ENCODE results near the gene TMEM154. TPM values are rescaled to one million over a fixed set of nuclear protein-coding genes. Genes with fewer than 3 reads are reported as not detected.

Gene TMEM154
- total RNA-seq, 4 donors from 2014 or later = 1.3 to 4.5 (median 2.9) TPM

DNA sequence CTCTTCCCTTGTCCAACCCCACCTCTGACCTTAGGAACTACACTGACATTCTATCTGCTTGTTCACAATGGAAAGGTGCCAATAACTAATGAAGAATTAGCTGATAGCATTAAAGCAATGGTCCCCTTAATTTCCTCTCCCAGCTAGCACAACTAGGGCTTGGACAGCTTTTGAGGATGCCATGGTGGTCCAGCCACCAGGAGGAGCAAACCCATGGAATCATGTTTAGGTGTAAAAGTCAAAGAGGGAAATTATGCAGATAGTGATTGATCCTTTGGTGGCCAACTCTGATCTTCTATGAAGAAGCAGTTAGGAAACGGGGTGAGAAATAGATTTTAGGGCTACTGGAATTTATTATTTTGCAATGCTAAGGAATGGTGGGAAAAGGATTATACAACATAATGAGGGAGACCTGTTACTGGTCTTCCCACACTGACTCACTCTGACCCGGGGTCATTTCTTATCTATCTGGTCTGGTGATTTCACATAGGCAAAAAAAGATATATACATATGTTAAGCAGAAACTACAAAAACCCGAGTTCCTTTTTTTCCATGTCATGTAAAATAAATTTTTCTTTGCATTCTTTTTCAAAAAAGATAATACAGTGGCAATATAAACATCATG lies 98.1 kb downstream of the TMEM154 start:
- intact Hi-C loops (cut with DNase I; ENCODE audit: low total_unique reads) = no loop called here

DNA sequence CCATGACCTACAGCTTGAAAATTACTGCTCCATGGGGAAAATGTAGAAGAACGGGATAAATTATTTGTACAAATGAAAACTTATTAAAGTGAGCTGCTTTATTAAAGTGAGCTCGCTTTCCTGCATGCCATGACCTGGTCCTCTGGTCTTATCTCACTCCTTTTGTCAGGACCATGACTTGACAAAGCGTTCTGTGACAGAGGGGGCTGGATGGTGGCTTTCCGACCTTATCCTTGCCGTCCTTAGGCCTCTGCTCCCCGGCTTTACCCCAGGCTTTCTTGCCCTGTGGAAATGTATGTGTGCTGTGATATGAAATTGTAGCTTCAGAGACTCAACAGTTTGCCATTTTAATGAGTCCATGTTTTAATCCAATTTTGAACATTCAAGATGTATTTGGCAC lies 99.9 kb downstream of the TMEM154 start:
- no peaks in the 10 kb centered on the region for H3K4me1 ChIP-seq
- DNase-seq = no peak
- no peak for TF ChIP-seq POLR2A (IDR thresholded peaks at IDR 0.05)
- TF ChIP-seq, protein P1, sequence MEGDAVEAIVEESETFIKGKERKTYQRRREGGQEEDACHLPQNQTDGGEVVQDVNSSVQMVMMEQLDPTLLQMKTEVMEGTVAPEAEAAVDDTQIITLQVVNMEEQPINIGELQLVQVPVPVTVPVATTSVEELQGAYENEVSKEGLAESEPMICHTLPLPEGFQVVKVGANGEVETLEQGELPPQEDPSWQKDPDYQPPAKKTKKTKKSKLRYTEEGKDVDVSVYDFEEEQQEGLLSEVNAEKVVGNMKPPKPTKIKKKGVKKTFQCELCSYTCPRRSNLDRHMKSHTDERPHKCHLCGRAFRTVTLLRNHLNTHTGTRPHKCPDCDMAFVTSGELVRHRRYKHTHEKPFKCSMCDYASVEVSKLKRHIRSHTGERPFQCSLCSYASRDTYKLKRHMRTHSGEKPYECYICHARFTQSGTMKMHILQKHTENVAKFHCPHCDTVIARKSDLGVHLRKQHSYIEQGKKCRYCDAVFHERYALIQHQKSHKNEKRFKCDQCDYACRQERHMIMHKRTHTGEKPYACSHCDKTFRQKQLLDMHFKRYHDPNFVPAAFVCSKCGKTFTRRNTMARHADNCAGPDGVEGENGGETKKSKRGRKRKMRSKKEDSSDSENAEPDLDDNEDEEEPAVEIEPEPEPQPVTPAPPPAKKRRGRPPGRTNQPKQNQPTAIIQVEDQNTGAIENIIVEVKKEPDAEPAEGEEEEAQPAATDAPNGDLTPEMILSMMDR (IDR thresholded peaks at IDR 0.05) = no peak
- no peak overlapping the region for H3K4me3 ChIP-seq
- no peaks in the 10 kb centered on the region for H3K27me3 ChIP-seq
- intact Hi-C loops (cut with DNase I; ENCODE audit: low total_unique reads) = no loop called here
- no peaks in the 10 kb centered on the region for H3K9me3 ChIP-seq
- no peak overlapping the region for H3K27ac ChIP-seq
- no peaks in the 10 kb centered on the region for H3K36me3 ChIP-seq

More for the DNA sequence above, 98.1 kb downstream of the TMEM154 start:
- no peak overlapping the region for H3K4me3 ChIP-seq
- H3K36me3 ChIP-seq = no peaks in the 10 kb centered on the region
- H3K27me3 ChIP-seq = no peaks in the 10 kb centered on the region
- DNase-seq = no peak
- H3K4me1 ChIP-seq = no peaks in the 10 kb centered on the region
- H3K27ac ChIP-seq = no peak overlapping the region
- TF ChIP-seq POLR2A (IDR thresholded peaks at IDR 0.05) = no peak
- H3K9me3 ChIP-seq = no peaks in the 10 kb centered on the region

DNA sequence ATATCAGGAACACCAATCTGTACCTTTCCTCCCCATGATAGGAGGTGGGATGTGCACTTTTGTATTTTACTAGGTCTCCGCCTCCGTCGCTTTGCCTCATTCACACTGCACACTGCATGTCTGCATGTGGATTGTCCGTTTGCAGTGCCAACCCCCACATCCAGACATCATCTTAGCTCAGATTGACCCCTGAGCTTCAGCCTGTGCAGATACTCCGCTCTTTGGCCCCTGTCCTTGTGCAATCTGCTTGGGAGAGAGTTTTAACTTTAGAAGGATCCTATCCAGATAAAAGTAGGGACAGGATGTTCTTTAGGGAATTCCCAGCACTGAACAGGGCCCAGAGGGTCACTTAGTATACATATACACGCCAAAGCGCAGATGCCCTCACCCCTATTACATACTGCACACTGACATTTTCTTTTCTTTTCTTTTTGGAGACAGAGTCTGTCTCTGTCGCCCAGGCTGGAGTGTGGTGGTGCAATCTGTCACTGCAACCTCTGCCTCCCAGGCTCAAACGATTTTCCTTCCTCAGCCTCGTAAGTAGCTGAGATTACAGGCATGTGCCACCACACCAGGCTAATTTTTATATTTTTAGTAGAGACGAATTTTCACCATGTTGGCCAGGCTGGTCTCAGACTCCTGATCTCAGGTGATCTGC lies 100.6 kb downstream of the TMEM154 start:
- Histone ChIP-seq H3K36me3 (no peaks in the 10 kb centered on the region), H3K4me1 (no peaks in the 10 kb centered on the region), H3K9me3 (no peaks in the 10 kb centered on the region), H3K27me3 (no peaks in the 10 kb centered on the region), H3K27ac (no peak overlapping the region), H3K4me3 (no peak overlapping the region)
- TF ChIP-seq, protein P1 (IDR thresholded peaks at IDR 0.05) = no peak
- no peak for TF ChIP-seq POLR2A (IDR thresholded peaks at IDR 0.05)
- intact Hi-C loops (cut with DNase I; ENCODE audit: low total_unique reads) = no loop called here
- no peak for DNase-seq

DNA sequence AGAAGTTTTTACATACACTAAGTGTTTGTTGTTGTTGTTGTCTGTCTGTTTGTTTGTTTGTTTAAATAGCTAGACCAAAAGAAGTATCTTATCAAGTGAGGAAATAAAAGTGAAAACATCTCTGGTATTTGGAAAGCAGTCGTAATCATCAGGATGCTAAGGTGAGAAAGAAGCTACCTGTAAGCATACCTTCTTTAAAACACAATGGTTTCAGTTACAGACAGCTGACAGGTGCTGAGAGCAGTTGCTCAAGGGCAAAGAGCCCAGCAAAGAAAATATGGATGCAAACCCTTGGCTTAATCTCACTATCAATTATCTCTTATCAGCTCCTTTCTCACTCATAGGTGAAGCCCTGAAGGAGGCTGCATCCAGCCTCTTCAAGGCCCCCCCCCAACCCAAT lies 101.1 kb downstream of the TMEM154 start:
- intact Hi-C loops (cut with DNase I; ENCODE audit: low total_unique reads) = no loop called here
- TF ChIP-seq POLR2A (IDR thresholded peaks at IDR 0.05) = no peak
- TF ChIP-seq, protein P1 (IDR thresholded peaks at IDR 0.05) = no peak
- H3K4me3 ChIP-seq = no peak overlapping the region
- H3K4me1 ChIP-seq = no peaks in the 10 kb centered on the region
- no peaks in the 10 kb centered on the region for H3K9me3 ChIP-seq
- no peaks in the 10 kb centered on the region for H3K27me3 ChIP-seq
- no peaks in the 10 kb centered on the region for H3K36me3 ChIP-seq
- no peak for DNase-seq
- H3K27ac ChIP-seq = no peak overlapping the region

DNA sequence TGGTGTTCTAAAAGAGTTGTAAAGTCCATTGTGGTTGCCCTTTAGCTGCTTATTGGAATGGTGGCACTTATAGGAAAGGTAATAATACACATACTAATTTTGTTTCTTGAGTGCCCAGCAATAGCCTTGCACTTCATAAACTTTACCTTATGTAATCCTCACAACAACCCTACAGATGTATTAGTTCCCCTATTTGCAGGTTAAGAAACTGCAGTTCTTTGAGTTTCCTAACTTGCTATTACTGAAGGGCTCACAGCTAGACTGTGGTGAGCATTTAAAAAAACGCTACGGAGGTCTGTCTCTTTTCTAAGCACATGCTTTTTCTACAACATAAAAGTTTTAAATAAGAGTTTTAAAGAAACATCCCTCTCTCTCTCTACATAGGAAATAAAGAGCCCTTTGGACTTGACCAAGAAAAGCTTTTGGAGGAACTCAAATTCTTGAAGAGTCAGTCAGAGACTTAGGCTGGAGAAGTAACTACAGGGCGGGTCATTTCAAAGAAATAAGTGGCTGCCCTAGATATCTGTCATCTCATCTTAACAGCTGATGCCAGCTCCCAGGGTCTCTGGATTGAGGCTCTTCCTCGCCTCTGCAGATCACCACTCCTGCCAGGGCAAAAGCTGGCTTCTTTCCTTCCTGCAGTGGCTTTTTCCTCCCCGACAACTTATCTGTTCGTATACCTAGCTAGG lies 101.9 kb downstream of the TMEM154 start:
- no peaks in the 10 kb centered on the region for H3K9me3 ChIP-seq
- H3K27me3 ChIP-seq = no peaks in the 10 kb centered on the region
- H3K27ac ChIP-seq = no peak overlapping the region
- no peak overlapping the region for H3K4me3 ChIP-seq
- no peaks in the 10 kb centered on the region for H3K4me1 ChIP-seq
- TF ChIP-seq, protein P1 (IDR thresholded peaks at IDR 0.05) = no peak
- TF ChIP-seq POLR2A (IDR thresholded peaks at IDR 0.05) = no peak
- DNase-seq = no peak
- intact Hi-C loops (cut with DNase I; ENCODE audit: low total_unique reads) = no loop called here
- H3K36me3 ChIP-seq = no peaks in the 10 kb centered on the region

Data from uterus (tissue), 4 donors.